ENCODE data around the gene ARF1. TPM values are rescaled to one million over a fixed set of nuclear protein-coding genes. Genes with fewer than 3 reads are reported as not detected.
"Not testable (repeated sequence)": the region's sequence is repeated elsewhere in the genome, so short reads cannot be mapped to it uniquely, and the experiment has no call there.

ARF1 gene
- total RNA-seq, 1 experiment from 2014 or later: 107 TPM

GRCh38 chr1:228109073-228109961 lies 26.8 kb downstream of the ARF1 start, which contains the start of gene MRPL55:
Gene MRPL55 (minus strand): TSS chr1:228109299. CDS start chr1:228108260, 1,039 bp downstream.
- Histone ChIP-seq H3K9ac (ENCODE audit: low read length) (peak within 1 kb of the TSS; percentile 87), H4K20me1 (ENCODE audit: insufficient read depth, low read depth, low read length) (no peaks in the 10 kb centered on the region), H3K27ac (ENCODE audit: low read length) (peak within 1 kb of the TSS; percentile 19; the same call in 1 of the 2 replicates), H3K4me2 (ENCODE audit: low read depth, low read length, poor library complexity, severe bottlenecking) (peak within 1 kb of the TSS; percentile 90), H3K36me3 (ENCODE audit: insufficient read depth, low read length) (peaks cover 9% of the 10 kb centered on the region; the same call in 1 of the 2 replicates), H3K9me3 (ENCODE audit: low read length) (no peaks in the 10 kb centered on the region), H3K79me2 (ENCODE audit: low read length) (peaks cover 26% of the 10 kb centered on the region), H3K9me2 (replicated peaks; ENCODE audit: insufficient read depth, low read length) (no peaks in the 10 kb centered on the region), H3K4me1 (ENCODE audit: low read length) (peaks cover 24% of the 10 kb centered on the region), H2AFZ (ENCODE audit: low read length) (peak within 1 kb of the TSS; percentile 52; the same call in 1 of the 2 replicates), H3K27me3 (ENCODE audit: low read length) (no peaks in the 10 kb centered on the region), H3K4me3 (ENCODE audit: low read length) (peak within 1 kb of the TSS; percentile 87)
- DNase-seq: peak; percentile 98

GRCh38 chr1:228109962-228110488 lies 27.5 kb downstream of the ARF1 start:
- H3K4me2 ChIP-seq (ENCODE audit: low read depth, low read length, poor library complexity, severe bottlenecking): peak overlapping the region; percentile 87

GRCh38 chr1:228110556-228110955 lies 28.0 kb downstream of the ARF1 start:
- Histone ChIP-seq H3K27ac (ENCODE audit: low read length) (no peak overlapping the region; the same call in 1 of the 2 replicates), H3K79me2 (ENCODE audit: low read length) (peaks cover 31% of the 10 kb centered on the region), H2AFZ (ENCODE audit: low read length) (no peak overlapping the region), H3K4me3 (ENCODE audit: low read length) (no peak overlapping the region), H3K9ac (ENCODE audit: low read length) (no peak overlapping the region), H3K4me2 (ENCODE audit: low read depth, low read length, poor library complexity, severe bottlenecking) (no peak overlapping the region), H4K20me1 (ENCODE audit: insufficient read depth, low read depth, low read length) (no peaks in the 10 kb centered on the region), H3K27me3 (ENCODE audit: low read length) (no peaks in the 10 kb centered on the region), H3K9me2 (replicated peaks; ENCODE audit: insufficient read depth, low read length) (no peaks in the 10 kb centered on the region), H3K9me3 (ENCODE audit: low read length) (no peaks in the 10 kb centered on the region), H3K4me1 (ENCODE audit: low read length) (peaks cover 19% of the 10 kb centered on the region), H3K36me3 (ENCODE audit: insufficient read depth, low read length) (peaks cover 8% of the 10 kb centered on the region; the same call in 1 of the 2 replicates)
- DNase-seq: no peak

More at GRCh38 chr1:228109962-228110488, 27.5 kb downstream of the ARF1 start:
- peak overlapping the region; percentile 19; the same call in 1 of the 2 replicates for H3K27ac ChIP-seq (ENCODE audit: low read length)
- H3K36me3 ChIP-seq (ENCODE audit: insufficient read depth, low read length): peaks cover 9% of the 10 kb centered on the region; the same call in 1 of the 2 replicates
- H3K4me3 ChIP-seq (ENCODE audit: low read length): peak overlapping the region; percentile 87
- H2AFZ ChIP-seq (ENCODE audit: low read length): peak overlapping the region; percentile 52; the same call in 1 of the 2 replicates
- H3K9me2 ChIP-seq (replicated peaks; ENCODE audit: insufficient read depth, low read length): no peaks in the 10 kb centered on the region
- peaks cover 27% of the 10 kb centered on the region for H3K79me2 ChIP-seq (ENCODE audit: low read length)
- H3K4me1 ChIP-seq (ENCODE audit: low read length): peaks cover 19% of the 10 kb centered on the region
- H4K20me1 ChIP-seq (ENCODE audit: insufficient read depth, low read depth, low read length): no peaks in the 10 kb centered on the region
- peak overlapping the region; percentile 84 for H3K9ac ChIP-seq (ENCODE audit: low read length)
- H3K9me3 ChIP-seq (ENCODE audit: low read length): no peaks in the 10 kb centered on the region
- no peak for DNase-seq
- no peaks in the 10 kb centered on the region for H3K27me3 ChIP-seq (ENCODE audit: low read length)

- H3K27me3 ChIP-seq (ENCODE audit: low read length); H4K20me1 ChIP-seq (ENCODE audit: insufficient read depth, low read depth, low read length); H3K4me3 ChIP-seq (ENCODE audit: low read length); H2AFZ ChIP-seq (ENCODE audit: low read length); H3K9me3 ChIP-seq (ENCODE audit: low read length); H3K27ac ChIP-seq (ENCODE audit: low read length); H3K4me2 ChIP-seq (ENCODE audit: low read depth, low read length, poor library complexity, severe bottlenecking); H3K9me2 ChIP-seq (replicated peaks; ENCODE audit: insufficient read depth, low read length); DNase-seq; H3K36me3 ChIP-seq (ENCODE audit: insufficient read depth, low read length); H3K9ac ChIP-seq (ENCODE audit: low read length): not testable (repeated sequence)
- H3K79me2 ChIP-seq (ENCODE audit: low read length): peaks cover 37% of the 10 kb centered on the region
- H3K4me1 ChIP-seq (ENCODE audit: low read length): peaks cover 19% of the 10 kb centered on the region
Measured at GRCh38 chr1:228111315-228111714, 28.8 kb downstream of the ARF1 start.

GRCh38 chr1:228112167-228112566 lies 29.7 kb downstream of the ARF1 start:
- Histone ChIP-seq H3K79me2 (ENCODE audit: low read length) (peaks cover 42% of the 10 kb centered on the region), H3K9me3 (ENCODE audit: low read length) (no peaks in the 10 kb centered on the region), H4K20me1 (ENCODE audit: insufficient read depth, low read depth, low read length) (no peaks in the 10 kb centered on the region), H3K36me3 (ENCODE audit: insufficient read depth, low read length) (no peaks in the 10 kb centered on the region; the same call in 1 of the 2 replicates), H3K4me1 (ENCODE audit: low read length) (peaks cover 19% of the 10 kb centered on the region), H3K27me3 (ENCODE audit: low read length) (no peaks in the 10 kb centered on the region), H3K27ac (ENCODE audit: low read length) (no peak overlapping the region), H3K9me2 (replicated peaks; ENCODE audit: insufficient read depth, low read length) (no peaks in the 10 kb centered on the region), H2AFZ (ENCODE audit: low read length) (no peak overlapping the region), H3K9ac (ENCODE audit: low read length) (no peak overlapping the region), H3K4me2 (ENCODE audit: low read depth, low read length, poor library complexity, severe bottlenecking) (no peak overlapping the region), H3K4me3 (ENCODE audit: low read length) (no peak overlapping the region)
- no peak for DNase-seq

- H2AFZ ChIP-seq (ENCODE audit: low read length): no peak overlapping the region
- H3K79me2 ChIP-seq (ENCODE audit: low read length): peaks cover 44% of the 10 kb centered on the region
- H3K9ac ChIP-seq (ENCODE audit: low read length): no peak overlapping the region
- no peaks in the 10 kb centered on the region for H3K27me3 ChIP-seq (ENCODE audit: low read length)
- no peak overlapping the region for H3K4me3 ChIP-seq (ENCODE audit: low read length)
- H3K9me3 ChIP-seq (ENCODE audit: low read length): no peaks in the 10 kb centered on the region
- H3K4me2 ChIP-seq (ENCODE audit: low read depth, low read length, poor library complexity, severe bottlenecking): no peak overlapping the region
- H3K36me3 ChIP-seq (ENCODE audit: insufficient read depth, low read length): peaks cover 3% of the 10 kb centered on the region; the same call in 1 of the 2 replicates
- no peak overlapping the region for H3K27ac ChIP-seq (ENCODE audit: low read length)
- no peaks in the 10 kb centered on the region for H3K9me2 ChIP-seq (replicated peaks; ENCODE audit: insufficient read depth, low read length)
- peaks cover 17% of the 10 kb centered on the region for H3K4me1 ChIP-seq (ENCODE audit: low read length)
- no peak for DNase-seq
- H4K20me1 ChIP-seq (ENCODE audit: insufficient read depth, low read depth, low read length): no peaks in the 10 kb centered on the region
Measured at GRCh38 chr1:228112617-228113016, 30.1 kb downstream of the ARF1 start.

GRCh38 chr1:228114827-228115226 lies 32.3 kb downstream of the ARF1 start:
- no peak for DNase-seq
- H3K4me3 ChIP-seq (ENCODE audit: low read length): no peak overlapping the region
- peaks cover 46% of the 10 kb centered on the region for H3K79me2 ChIP-seq (ENCODE audit: low read length)
- H3K27ac ChIP-seq (ENCODE audit: low read length): no peak overlapping the region
- peaks cover 21% of the 10 kb centered on the region for H3K36me3 ChIP-seq (ENCODE audit: insufficient read depth, low read length)
- no peaks in the 10 kb centered on the region for H3K9me2 ChIP-seq (replicated peaks; ENCODE audit: insufficient read depth, low read length)
- H3K4me1 ChIP-seq (ENCODE audit: low read length): peaks cover 5% of the 10 kb centered on the region
- H3K27me3 ChIP-seq (ENCODE audit: low read length): no peaks in the 10 kb centered on the region
- no peak overlapping the region for H3K4me2 ChIP-seq (ENCODE audit: low read depth, low read length, poor library complexity, severe bottlenecking)
- H4K20me1 ChIP-seq (ENCODE audit: insufficient read depth, low read depth, low read length): no peaks in the 10 kb centered on the region
- H2AFZ ChIP-seq (ENCODE audit: low read length): no peak overlapping the region
- no peaks in the 10 kb centered on the region for H3K9me3 ChIP-seq (ENCODE audit: low read length)
- H3K9ac ChIP-seq (ENCODE audit: low read length): no peak overlapping the region

- H3K36me3 ChIP-seq (ENCODE audit: insufficient read depth, low read length): peaks cover 27% of the 10 kb centered on the region
- H3K79me2 ChIP-seq (ENCODE audit: low read length): peaks cover 58% of the 10 kb centered on the region
- H2AFZ ChIP-seq (ENCODE audit: low read length): no peak overlapping the region
- no peak overlapping the region for H3K27ac ChIP-seq (ENCODE audit: low read length)
- H3K4me2 ChIP-seq (ENCODE audit: low read depth, low read length, poor library complexity, severe bottlenecking): no peak overlapping the region
- H3K9ac ChIP-seq (ENCODE audit: low read length): no peak overlapping the region
- no peaks in the 10 kb centered on the region for H4K20me1 ChIP-seq (ENCODE audit: insufficient read depth, low read depth, low read length)
- no peaks in the 10 kb centered on the region for H3K9me2 ChIP-seq (replicated peaks; ENCODE audit: insufficient read depth, low read length)
- peaks cover 22% of the 10 kb centered on the region for H3K4me1 ChIP-seq (ENCODE audit: low read length)
- no peak overlapping the region for H3K4me3 ChIP-seq (ENCODE audit: low read length)
- no peak for DNase-seq
- H3K27me3 ChIP-seq (ENCODE audit: low read length): no peaks in the 10 kb centered on the region
- H3K9me3 ChIP-seq (ENCODE audit: low read length): no peaks in the 10 kb centered on the region
Measured at GRCh38 chr1:228117335-228117734, 34.8 kb downstream of the ARF1 start.
